GM19438 (cell line): Measurements from ENCODE around the gene DPP7.
"Not testable (repeated sequence)": the region's sequence is repeated elsewhere in the genome, so short reads cannot be mapped to it uniquely, and the experiment has no call there.

Experiments used
- ATAC-seq: cut with Tn5 transposase; IDR thresholded peaks from one replicate; pipeline ENCODE4 v1.9.1; 2021; ENCODE audit warnings: low read depth; ENCODE audit not compliant: unreplicated experiment

DPP7 gene

DNA sequence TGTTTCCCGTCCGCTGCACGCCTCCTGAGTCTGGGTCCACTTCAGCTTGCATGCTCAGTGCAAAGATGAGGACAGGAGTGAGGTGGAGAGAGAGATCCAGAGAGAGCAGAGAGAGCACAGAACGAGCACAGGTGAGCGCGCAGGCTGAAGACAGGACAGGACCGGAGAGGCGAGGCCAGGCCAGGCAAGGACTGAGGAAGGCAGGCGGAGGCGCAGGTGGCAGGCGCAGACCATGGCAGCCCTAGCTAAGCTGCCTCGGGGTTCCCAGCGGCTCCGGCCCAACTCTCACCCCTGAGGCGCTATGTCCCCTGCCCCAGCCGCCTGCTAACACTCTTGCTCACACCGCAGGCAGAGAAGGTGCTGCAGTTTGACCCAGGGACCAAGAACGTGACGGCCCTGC is 34.1 kb upstream of the DPP7 start:
- no peak for ATAC-seq

DNA sequence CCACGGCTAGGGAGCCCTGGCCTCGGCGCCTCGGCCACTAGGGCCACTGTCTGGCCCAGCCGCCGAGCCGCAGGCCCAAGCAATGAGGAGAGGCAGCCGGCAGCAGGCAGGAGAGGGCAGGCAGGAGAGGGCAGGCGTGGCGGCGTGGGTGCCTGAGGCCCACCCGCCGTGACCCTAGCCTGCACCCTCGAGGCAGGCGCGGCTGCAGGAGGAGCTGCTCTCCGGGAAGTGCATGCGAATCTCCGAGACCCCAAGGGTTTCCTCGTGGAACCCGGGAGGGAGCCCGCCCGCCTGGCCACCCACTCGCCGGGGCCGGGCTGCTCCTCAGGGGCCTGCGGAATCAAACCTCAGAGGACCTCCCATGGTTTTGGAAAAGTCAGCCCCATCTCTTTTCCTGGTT is 33.7 kb upstream of the DPP7 start:
- no peak for ATAC-seq

DNA sequence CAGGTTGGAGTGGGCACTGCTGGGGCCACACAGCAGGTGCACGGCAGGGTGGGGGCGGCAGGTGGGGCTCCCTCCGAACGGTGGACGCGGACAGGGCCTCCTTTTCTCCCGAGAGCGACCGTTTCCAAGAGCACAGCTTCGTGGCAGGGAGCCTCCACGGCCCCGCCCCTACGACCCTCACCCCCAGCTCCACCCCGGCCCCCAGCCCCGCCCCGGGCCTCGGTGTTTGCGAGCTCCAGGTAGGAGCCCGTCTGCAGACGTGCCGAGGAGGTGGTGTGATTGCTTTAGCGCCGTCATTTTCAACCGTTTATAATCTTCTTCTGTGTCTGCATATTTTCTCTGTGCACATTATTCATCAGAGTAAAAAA is 33.2 kb upstream of the DPP7 start:
- no peak for ATAC-seq

DNA sequence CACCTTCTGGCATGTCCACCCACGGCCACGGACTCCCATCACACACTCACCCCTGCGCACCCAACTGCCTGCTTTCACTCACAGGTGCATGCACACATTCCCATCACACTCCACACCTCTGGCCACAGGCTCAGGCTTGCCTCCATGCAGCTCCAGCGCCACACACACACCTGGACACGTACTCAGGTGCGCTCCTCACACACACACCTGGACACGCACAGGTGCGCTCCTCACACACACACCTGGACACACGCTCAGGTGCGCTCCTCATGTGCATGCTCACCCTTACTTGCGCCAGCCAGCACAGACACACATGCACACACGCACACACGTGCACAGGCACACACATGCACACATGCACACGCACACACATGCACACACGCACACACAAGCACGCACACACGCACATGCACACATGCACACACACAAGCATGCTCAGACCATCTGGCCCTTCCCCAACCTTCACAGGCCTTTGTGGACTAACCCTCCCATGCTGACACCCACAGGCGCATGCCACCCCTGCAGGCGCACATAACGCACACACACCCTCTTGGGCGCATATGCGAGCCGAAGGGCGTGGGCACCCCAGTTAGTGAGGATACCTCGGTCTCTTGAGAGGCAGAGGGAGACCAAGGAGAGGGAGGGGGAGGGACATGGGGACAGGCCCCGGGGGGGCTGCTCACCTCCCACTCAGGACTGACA is 32.7 kb upstream of the DPP7 start:
- ATAC-seq = no peak

DNA sequence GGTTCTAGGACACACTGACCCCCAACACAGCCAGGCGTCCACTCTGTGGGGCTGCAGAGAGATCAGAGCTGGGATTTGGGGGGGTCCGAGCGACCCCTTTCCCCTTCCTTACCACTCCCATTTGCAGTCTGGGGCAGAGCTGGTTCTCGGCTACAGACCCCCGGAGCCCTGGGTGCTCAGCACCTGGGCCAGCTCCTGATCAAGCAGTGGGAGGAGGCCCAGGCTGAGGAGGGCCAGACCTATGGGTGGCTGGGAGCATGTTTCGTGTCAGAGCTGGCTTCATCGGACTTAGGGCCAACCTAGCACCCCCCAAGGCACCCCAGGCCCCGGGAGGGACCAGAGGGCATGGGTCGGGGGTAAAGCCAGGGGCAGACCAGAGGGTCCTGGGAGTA is 32.0 kb upstream of the DPP7 start:
- no peak for ATAC-seq

DNA sequence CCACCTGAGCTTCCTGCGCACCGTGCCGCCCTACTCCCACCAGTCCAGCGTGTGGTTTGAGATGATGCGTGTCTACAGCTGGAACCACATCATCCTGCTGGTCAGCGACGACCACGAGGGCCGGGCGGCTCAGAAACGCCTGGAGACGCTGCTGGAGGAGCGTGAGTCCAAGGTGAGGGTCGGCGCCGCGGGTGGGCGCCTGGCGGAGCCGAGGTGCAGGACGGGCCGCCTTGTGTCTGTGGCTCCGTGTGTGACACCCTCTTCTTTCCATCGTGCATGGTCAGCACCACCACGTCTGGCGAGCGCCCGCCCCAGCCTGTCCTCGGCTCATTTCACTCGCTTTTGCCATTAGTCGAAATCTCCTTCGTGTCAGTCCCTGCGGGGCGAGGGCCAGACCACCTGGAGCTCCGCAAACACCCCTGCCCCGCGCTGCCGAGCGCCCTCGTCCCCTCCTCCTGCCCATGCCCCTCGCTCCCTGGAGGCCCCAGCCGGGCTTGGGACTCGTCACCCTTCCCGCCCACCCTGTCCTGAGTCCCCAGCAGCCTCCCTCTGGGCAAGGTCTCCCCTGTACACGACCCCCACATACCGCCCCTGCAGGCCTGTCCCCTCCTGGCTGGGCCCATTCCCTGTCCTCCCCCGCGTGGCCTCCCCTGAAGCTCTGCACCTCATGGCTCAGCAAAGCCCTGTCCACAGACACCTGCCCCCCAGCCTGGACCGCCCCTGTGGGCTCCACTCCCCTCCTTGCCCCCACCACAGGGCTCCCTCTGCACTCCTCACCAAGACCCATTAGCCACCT is 31.4 kb upstream of the DPP7 start:
- ATAC-seq = no peak

DNA sequence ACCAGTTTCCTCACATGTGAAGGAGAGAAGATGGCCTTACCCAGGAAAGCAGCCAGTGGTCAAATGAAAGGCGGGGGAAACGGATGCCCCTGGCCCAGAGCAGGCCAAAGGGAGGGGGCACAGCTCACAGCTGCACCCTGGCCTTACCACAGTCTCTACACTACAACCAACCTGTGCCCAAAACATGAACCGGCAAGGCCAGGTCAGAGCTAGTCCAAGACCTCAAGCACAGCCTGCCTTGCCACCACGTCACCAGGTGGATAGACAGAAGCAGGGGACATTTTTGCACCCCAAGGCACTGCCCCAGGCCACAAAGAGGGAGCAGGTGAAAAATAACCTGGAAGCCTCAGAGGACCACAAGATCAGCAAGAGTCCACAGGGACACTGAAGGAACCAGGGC is 28.9 kb upstream of the DPP7 start:
- no peak for ATAC-seq

DNA sequence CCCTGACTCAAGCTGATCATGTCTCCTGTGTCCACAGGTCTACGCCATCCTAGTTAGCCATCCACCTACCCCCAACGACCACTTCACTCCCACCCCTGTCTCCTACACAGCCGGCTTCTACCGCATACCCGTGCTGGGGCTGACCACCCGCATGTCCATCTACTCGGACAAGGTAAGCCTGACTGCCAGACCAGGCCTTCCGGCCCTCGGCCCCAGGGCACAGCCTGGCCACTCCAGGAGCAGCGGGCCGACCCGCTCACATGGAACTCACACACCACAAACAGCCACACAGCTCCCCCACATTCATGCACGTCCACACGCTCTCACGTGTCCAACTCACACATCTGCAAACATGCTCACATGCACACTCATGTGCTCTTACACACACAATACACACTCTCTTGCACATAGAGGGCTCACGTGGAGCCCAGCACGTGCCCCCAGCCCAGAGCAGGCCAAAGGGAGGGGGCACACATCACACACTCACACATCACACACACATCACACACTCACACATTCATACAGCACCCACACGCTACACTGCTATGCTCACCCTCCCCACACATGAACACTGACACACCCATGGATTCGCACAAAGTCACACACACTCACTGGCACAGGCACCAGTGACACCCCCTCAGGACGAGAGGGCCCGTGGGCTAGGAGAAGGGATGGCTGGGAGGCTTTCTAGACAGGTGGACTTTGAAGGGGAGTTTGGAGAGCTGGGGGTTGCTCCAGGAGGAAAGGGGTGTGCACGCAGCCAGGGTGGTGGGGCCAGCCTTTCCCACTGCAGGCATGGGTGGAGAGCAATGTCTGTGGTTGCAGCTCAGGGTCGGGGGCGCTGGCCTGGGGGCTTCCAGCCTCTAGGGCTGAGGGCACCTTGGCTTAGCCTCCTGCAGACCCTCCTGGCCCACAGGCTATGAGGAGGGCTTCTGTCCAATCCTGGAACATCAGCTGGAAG is 27.7 kb upstream of the DPP7 start:
- no peak for ATAC-seq

DNA sequence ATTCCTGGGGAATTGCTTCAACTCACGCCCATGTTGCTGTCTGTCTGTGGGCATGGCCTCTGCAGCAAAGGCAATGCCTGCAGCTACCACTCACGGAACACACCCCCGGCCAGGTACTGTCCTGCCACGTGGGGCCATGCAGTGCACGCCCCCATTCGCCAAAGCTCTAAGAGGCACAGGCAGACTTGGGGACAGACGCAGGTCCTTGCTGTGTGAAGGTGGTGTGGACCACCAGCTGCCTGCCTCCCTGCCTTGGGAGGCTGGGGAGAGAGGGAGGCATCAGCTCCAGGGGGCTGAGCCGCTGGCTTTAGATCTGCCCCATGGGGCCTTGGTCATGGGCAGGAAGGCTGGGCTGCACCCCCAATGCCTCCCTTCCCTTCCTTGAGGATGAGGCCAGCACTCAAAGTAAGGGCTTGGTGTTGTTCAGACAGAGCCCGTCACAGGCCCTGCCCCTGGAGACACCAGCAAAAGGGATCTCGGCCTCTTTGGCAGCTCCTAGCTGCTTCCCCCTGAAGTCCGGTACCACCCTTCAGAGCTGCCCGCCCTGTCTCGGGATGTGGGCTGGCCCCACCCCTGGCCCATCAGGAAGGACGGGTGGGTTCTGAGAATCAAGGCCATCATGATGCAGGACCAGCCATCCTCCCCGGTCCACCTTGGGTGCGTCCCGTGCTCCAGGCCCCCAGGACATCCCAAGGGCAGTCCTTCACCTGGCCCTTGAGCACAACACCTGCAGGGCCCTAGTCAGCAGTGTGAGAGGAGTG is 26.7 kb upstream of the DPP7 start:
- ATAC-seq = no peak

DNA sequence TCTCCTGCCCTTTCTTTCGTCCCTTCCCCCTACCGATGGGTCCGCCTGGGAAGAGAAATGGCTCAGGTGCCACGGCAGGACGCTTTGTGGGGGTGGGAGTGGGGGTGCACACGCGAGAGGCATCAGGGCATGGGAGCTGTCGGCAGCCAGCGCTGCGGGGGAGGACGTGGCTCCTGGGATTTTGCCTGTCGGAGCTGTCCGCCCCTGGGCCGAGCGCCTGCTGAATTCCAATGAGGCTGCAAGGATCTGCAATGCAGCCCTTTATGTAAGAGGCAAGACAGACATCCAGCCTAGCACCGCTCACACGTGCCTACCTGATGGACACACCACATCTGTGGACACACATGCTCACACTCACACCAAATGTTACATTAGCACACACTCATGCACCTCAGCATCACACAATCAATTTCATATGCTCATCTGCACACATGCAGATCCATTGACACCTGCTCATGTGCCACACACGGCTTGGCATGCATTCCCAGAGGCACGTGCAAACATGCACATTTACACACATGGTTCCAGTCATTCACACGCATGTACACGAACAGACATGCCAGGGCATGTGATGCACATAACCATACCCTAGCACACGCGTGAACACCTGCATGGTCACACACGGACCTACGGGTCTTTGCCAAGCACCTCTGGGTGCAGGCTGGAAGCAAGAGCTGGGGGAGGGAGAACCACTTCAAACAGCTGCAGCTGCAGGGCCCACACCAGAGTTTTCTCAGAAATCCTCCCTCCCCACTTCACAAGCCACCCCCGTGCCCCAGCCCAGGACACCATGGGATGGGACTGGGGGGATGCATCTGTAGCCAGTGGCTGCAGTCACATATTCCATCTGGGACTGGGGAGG is 25.8 kb upstream of the DPP7 start:
- ATAC-seq = no peak

DNA sequence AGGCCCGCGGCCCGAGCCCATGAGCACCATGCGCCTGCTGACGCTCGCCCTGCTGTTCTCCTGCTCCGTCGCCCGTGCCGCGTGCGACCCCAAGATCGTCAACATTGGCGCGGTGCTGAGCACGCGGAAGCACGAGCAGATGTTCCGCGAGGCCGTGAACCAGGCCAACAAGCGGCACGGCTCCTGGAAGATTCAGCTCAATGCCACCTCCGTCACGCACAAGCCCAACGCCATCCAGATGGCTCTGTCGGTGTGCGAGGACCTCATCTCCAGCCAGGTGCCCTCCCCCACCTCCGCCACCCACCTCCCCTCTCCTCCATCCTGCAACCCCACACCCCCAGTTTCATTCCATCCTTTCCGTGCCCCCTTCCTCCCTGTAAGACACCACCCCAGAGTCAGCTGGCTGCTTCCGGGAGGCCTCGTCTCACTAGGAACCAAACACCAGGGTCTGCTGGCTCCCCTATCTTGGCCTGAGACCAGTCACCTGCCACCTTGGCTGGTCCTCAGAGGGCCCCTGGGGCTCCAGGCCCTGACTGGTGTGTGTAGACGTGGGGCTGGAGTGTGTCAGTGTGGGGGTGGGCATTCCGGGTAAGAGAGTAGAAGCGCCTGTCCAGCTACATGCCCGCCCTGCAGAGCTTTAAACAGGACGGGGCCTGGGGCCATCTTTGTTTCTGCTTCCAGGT is 25.1 kb upstream of the DPP7 start:
- ATAC-seq = no peak

DNA sequence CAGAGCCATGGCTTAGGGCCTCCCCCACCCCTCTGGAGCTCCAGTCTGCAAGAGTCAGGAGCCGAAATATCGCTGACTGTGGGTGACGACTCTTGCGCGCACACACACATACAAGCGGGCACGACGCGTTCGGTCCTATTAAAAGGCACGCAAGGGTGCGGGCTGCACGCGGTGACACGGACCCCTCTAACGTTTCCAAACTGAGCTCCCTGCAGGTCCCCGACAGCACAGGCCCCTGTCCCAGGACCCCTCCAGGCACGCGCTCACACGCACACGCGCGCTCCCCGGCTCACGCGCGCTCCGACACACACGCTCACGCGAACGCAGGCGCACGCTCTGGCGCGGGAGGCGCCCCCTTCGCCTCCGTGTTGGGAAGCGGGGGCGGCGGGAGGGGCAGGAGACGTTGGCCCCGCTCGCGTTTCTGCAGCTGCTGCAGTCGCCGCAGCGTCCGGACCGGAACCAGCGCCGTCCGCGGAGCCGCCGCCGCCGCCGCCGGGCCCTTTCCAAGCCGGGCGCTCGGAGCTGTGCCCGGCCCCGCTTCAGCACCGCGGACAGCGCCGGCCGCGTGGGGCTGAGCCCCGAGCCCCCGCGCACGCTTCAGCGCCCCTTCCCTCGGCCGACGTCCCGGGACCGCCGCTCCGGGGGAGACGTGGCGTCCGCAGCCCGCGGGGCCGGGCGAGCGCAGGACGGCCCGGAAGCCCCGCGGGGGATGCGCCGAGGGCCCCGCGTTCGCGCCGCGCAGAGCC is 24.4 kb upstream of the DPP7 start, which contains the start of gene GRIN1:
GRIN1 (plus strand) TSS at position 433 of the 746 bp plus-strand sequence. CDS start 333 bp downstream, outside the sequence.
- ATAC-seq = no peak

DNA sequence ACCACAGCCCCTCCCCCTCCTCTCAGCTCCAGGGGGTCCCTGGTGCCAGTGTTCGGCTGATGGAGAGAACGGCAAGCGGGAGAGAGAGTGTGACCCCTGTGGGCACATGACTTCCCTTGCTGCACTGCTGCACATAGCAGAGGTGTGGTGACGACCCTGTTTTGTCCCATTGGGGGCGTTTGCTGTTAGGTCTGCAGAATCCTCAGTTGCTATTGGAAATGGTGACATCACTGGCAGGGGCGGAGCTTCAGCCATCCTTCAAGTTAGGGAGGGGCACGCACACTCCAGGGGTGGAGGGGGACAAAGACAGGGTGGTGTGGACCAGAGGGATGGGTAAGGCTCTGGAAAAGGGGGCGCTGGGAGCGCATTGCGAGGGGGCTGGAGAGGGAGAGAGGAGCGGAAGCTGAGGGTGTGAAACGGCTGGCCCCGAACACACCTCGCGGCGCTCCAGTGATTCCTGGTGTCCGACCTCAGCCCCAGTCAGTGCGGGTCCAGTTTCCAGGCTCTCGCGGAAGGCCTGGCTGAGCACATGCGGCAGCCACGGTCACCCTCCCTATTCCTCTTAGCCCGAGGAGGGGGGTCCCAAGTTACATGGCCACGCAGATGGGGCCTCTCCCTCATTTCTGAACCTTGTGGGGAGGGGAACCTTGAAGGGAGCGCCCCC is 23.7 kb upstream of the DPP7 start:
- ATAC-seq = no peak

DNA sequence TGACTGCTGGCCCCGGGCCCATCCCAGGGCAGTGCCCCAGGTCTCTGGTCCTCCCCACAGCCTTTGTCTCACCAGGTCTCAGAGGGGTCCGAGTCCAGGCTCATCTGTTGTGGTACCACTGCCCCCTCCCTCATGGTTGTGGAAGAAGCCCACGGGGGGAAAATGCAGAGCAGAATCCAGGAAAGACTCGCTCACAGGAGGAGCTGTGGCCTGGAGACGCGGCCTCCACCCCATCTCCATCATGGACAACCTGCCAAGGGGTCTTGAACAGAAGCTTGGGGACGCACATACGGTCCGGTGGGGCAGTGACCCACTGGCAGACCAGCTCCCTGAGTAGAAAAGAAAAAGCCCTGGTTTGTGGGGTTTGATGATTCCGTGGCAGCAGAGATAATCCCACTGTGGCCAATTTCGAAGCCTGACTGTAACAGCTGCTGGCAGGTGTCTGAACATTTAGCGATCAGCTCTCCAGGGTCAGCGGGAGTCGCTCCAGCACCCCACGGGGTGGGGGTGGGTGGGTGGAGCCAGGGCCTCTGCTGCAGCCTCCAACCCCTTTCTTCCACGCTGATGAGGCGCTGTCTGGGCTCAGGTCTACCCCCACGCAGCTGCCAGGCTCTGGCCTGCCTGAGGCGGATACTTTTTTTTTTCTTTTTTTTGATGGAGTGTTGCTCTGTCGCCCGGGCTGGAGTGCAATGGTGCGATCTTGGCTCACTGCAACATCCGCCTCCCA is 22.5 kb upstream of the DPP7 start:
- ATAC-seq = no peak

DNA sequence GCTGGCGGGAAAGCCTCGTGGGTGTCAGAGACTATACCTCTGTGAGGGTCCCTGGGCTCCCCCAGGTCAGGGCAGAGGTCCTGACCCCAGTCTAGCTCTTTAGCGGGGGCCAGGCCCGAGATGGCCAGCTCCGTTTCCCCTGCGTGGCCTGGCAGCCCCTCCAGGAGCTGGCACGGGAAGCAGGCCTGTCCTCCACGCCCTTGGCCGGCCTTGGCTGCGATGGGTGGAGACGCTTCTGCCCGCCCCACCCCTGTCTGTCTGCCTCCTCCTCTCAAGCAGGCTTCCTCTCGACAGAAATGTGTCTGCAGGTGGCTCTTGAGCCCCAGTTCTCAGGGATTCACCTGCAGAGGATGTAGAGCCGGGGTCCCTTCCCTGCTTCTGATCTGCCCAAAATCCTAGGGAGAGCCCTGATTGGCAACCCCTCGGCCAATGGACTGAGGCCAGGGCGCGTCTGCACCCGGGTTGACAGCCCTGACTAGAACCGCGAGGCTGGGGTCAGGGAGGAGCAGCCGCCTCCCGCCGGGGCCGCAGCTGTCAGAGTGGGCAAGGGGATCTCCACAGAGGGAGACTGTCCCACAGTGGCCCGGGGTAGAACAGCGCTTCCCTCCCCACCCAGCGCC is 21.8 kb upstream of the DPP7 start:
- no peak for ATAC-seq

DNA sequence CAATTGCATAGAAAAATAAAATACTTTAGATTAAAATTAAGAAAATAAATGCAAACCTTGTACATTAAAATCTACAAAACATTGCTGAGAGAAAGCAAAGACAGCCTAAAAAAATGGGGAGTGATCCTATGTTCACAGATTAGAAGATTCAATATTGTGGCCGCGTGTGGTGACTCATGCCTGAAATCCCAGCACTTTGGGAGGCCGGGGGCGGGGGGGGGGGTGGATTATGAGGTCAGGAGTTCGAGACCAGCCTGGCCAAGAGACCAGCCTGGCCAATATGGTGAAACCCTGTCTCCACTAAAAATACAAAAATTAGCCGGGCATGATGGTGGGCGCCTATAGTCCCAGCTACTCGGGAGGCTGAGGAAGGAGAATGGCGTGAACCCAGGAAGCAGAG is 20.6 kb upstream of the DPP7 start:
- ATAC-seq = not testable (repeated sequence)

DNA sequence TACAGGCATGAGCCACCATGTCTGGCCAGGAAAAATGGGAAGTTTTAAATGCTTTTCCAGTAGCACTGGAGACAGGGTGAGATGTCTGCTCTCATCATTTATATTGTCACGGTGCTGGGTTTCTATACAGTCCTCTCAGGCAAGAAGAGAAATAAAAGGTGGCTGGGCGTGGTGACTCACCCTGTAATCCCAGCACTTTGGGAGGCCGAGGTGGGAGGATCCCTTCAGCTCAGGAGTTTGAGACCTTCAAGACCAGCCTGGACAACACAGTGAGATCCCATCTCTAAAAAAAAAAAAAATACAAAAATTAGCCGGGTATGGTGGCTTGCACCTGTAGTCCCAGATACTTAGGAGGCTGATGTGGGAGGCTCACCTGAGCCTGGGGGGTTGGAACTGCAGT is 19.7 kb upstream of the DPP7 start:
- ATAC-seq = no peak
